Spinal cord (tissue), 10 donors: ENCODE measurements around the gene GPR6. TPM values are rescaled to one million over a fixed set of nuclear protein-coding genes. Genes with fewer than 3 reads are reported as not detected.

Experiments
- DNase-seq, 6 donors: peaks; one replicate each; pipeline versions ENCODE4 v3.0.0 to v3.0.0-alpha.2; 2013 to 2015; ENCODE audit warnings: low spot score in 6 of 6, low read depth in 4 of 6
- H3K27ac ChIP-seq: one replicate; pipeline ENCODE4 v1.5.1; 2013; ENCODE audit warnings: low read depth, low read length, control low read depth
- H3K27me3 ChIP-seq: one replicate; pipeline ENCODE4 v1.6.1; 2013; ENCODE audit warnings: low read length; ENCODE audit not compliant: control insufficient read depth, insufficient read depth
- H3K36me3 ChIP-seq: one replicate; pipeline ENCODE4 v1.6.1; 2013; ENCODE audit warnings: low read length; ENCODE audit not compliant: control insufficient read depth, insufficient read depth
- H3K4me1 ChIP-seq: one replicate; pipeline ENCODE4 v1.6.1; 2013; ENCODE audit warnings: low read length; ENCODE audit not compliant: control insufficient read depth, insufficient read depth
- H3K4me3 ChIP-seq: one replicate; pipeline ENCODE4 v1.5.1; 2013; ENCODE audit warnings: low read depth, low read length, control low read depth
- H3K9me3 ChIP-seq: one replicate; pipeline ENCODE4 v1.6.1; 2013; ENCODE audit warnings: low read length; ENCODE audit not compliant: control insufficient read depth, insufficient read depth
- WGBS: methylation state at CpG from one replicate; pipeline ENCODE4 v1.1.5; 2013; ENCODE audit warnings: missing lambda C conversion rate; ENCODE audit not compliant: insufficient coverage; 5-methylcytosine and 5-hydroxymethylcytosine counted together
- polyA plus RNA-seq, 2 donors: library from polyadenylated mRNA; unstranded; fragments of 120-200 nt; gene quantifications; one replicate each; pipeline ENCODE4 v1.2.1, GENCODE V29; 2013; ENCODE audit not compliant: insufficient read length in 2 of 2
- total RNA-seq, 2 donors: library from RNA; depleted of rRNA in 1 of 2; stranded (reverse); fragments of 120-200 nt in 1 of 2; fragments of >200 nt in 1 of 2; gene quantifications; one replicate each; pipeline versions ENCODE4 v1.2.3 to v1.2.4, GENCODE V29; 2013 to 2014
- donor health status: healthy.

GPR6 gene
- total and polyA plus RNA-seq, 4 donors, result 0.22 to 0.99 (median 0.73) TPM

DNA sequence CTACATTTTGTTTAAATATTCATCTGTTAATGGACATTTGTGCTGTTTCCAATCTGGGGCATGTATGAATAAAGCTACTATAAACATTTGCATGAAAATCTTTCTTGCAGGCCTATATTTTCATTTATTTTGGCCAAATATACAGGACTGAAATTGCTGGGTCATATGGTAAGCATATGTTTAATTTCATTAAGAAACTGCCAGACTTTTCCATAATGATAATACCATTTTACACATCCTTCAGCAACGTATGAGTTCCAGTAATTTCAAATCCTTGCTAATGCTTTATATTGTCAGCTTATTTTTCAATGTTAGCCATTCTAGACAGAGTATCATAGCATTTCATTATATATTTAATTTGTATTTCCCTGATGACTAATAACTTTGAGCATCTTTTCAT, 51.0 kb downstream of the GPR6 start:
- Histone ChIP-seq H3K36me3 (no peaks in the 10 kb centered on the region), H3K9me3 (no peaks in the 10 kb centered on the region), H3K4me3 (no peak overlapping the region), H3K4me1 (no peaks in the 10 kb centered on the region), H3K27me3 (no peaks in the 10 kb centered on the region), H3K27ac (no peak overlapping the region)
- no peak for DNase-seq
- WGBS, result no CpG with 5 or more reads among the region's 1 CpG

Other genes with a start within 250 kb of the GPR6 start
- 10 to 100 TPM; 19.3 to 63.7 TPM for gene WASF1, start 201.4 kb downstream of the GPR6 start, total RNA-seq
- gene WASF1, start 201.4 kb downstream of the GPR6 start, polyA plus RNA-seq, result 100 to 1,000 TPM; 161 to 239 TPM
- gene CDC40, start 202.1 kb downstream of the GPR6 start, total RNA-seq, result 10 to 100 TPM; 26.6 to 26.9 TPM
- gene CDC40, start 202.1 kb downstream of the GPR6 start, polyA plus RNA-seq, result 10 to 100 TPM; 20.2 to 22.6 TPM